ENCODE results near the gene NEK9.

DNA sequence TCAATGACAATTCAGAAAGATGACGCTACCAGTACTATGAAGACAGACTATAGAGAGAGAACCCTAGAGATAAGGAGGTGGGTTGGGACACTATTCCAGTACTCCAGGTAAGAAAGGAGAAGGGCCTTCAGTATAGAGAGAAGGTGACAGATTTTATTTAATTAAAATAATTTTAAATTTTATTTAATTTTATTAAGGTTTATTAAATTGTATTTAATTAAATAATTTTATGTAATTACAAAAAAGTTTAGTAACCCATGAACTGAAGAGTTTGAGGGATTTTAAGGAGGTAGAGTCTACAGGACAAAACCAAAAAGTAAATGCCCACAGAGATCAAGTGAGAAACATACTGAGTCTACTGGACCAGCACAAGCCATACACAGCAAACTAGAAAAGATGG, 29.3 kb upstream of the NEK9 start:
- TF ChIP-seq, protein P1, sequence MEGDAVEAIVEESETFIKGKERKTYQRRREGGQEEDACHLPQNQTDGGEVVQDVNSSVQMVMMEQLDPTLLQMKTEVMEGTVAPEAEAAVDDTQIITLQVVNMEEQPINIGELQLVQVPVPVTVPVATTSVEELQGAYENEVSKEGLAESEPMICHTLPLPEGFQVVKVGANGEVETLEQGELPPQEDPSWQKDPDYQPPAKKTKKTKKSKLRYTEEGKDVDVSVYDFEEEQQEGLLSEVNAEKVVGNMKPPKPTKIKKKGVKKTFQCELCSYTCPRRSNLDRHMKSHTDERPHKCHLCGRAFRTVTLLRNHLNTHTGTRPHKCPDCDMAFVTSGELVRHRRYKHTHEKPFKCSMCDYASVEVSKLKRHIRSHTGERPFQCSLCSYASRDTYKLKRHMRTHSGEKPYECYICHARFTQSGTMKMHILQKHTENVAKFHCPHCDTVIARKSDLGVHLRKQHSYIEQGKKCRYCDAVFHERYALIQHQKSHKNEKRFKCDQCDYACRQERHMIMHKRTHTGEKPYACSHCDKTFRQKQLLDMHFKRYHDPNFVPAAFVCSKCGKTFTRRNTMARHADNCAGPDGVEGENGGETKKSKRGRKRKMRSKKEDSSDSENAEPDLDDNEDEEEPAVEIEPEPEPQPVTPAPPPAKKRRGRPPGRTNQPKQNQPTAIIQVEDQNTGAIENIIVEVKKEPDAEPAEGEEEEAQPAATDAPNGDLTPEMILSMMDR (IDR thresholded peaks at IDR 0.05): no peak
- TF ChIP-seq EP300 (IDR thresholded peaks at IDR 0.05): no peak
